ENCODE results near the gene ZBTB1.

The ZBTB1 gene, protein sequence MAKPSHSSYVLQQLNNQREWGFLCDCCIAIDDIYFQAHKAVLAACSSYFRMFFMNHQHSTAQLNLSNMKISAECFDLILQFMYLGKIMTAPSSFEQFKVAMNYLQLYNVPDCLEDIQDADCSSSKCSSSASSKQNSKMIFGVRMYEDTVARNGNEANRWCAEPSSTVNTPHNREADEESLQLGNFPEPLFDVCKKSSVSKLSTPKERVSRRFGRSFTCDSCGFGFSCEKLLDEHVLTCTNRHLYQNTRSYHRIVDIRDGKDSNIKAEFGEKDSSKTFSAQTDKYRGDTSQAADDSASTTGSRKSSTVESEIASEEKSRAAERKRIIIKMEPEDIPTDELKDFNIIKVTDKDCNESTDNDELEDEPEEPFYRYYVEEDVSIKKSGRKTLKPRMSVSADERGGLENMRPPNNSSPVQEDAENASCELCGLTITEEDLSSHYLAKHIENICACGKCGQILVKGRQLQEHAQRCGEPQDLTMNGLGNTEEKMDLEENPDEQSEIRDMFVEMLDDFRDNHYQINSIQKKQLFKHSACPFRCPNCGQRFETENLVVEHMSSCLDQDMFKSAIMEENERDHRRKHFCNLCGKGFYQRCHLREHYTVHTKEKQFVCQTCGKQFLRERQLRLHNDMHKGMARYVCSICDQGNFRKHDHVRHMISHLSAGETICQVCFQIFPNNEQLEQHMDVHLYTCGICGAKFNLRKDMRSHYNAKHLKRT

GRCh38 chr14:64504310-64504896 lies at the start of gene ZBTB1:
Gene ZBTB1, plus strand, starts transcription at chr14:64504770. Its CDS starts 16,735 bp downstream, at chr14:64521505.
- Histone ChIP-seq H3K27me3 (ENCODE audit: control insufficient read depth in 5 of 5, insufficient read depth in 4 of 5, low read length in 5 of 5) (no peaks in the 10 kb centered on the region), H3K4me3 (ENCODE audit: low read depth in 1 of 5, low read length in 5 of 5) (peak within 1 kb of the TSS; percentile 82 to 94 (median 92)), H3K9me3 (ENCODE audit: control insufficient read depth in 5 of 5, low read length in 5 of 5) (no peaks in the 10 kb centered on the region), H3K9ac (ENCODE audit: low read length in 5 of 5) (peak within 1 kb of the TSS; percentile 75 to 97 (median 92)), H3K27ac (ENCODE audit: low read depth, low read length) (peak within 1 kb of the TSS; percentile 99), H3K36me3 (ENCODE audit: control insufficient read depth in 5 of 5, insufficient read depth in 5 of 5, low read length in 5 of 5) (no peaks in the 10 kb centered on the region), H3K4me1 (ENCODE audit: control insufficient read depth in 5 of 5, insufficient read depth in 5 of 5, low read length in 5 of 5) (peaks cover 7 to 65% (median 48%) of the 10 kb centered on the region in 5 donors)

GRCh38 chr14:64459405-64460136 lies 45.0 kb upstream of the ZBTB1 start:
- H3K4me3 ChIP-seq (ENCODE audit: low read depth in 1 of 5, low read length in 5 of 5), result no peak overlapping the region
- no peaks in the 10 kb centered on the region for H3K9me3 ChIP-seq (ENCODE audit: control insufficient read depth in 5 of 5, low read length in 5 of 5)
- H3K27me3 ChIP-seq (ENCODE audit: control insufficient read depth in 5 of 5, insufficient read depth in 4 of 5, low read length in 5 of 5), result no peaks in the 10 kb centered on the region
- no peak overlapping the region for H3K27ac ChIP-seq (ENCODE audit: low read depth, low read length)
- peaks cover 17 to 51% (median 41%) of the 10 kb centered on the region in 5 donors for H3K36me3 ChIP-seq (ENCODE audit: control insufficient read depth in 5 of 5, insufficient read depth in 5 of 5, low read length in 5 of 5)
- H3K9ac ChIP-seq (ENCODE audit: low read length in 5 of 5), result no peak overlapping the region
- peaks cover 0 to 25% (median 2%) of the 10 kb centered on the region in 5 donors for H3K4me1 ChIP-seq (ENCODE audit: control insufficient read depth in 5 of 5, insufficient read depth in 5 of 5, low read length in 5 of 5)

GRCh38 chr14:64461221-64461620 lies 43.3 kb upstream of the ZBTB1 start:
- Histone ChIP-seq H3K36me3 (ENCODE audit: control insufficient read depth in 5 of 5, insufficient read depth in 5 of 5, low read length in 5 of 5) (peaks cover 2 to 35% (median 26%) of the 10 kb centered on the region in 5 donors), H3K27me3 (ENCODE audit: control insufficient read depth in 5 of 5, insufficient read depth in 4 of 5, low read length in 5 of 5) (no peaks in the 10 kb centered on the region), H3K27ac (ENCODE audit: low read depth, low read length) (no peak overlapping the region), H3K4me1 (ENCODE audit: control insufficient read depth in 5 of 5, insufficient read depth in 5 of 5, low read length in 5 of 5) (peaks cover 0 to 34% (median 15%) of the 10 kb centered on the region in 5 donors), H3K9me3 (ENCODE audit: control insufficient read depth in 5 of 5, low read length in 5 of 5) (no peaks in the 10 kb centered on the region), H3K9ac (ENCODE audit: low read length in 5 of 5) (no peak overlapping the region), H3K4me3 (ENCODE audit: low read depth in 1 of 5, low read length in 5 of 5) (no peak overlapping the region)

- Histone ChIP-seq H3K4me3 (ENCODE audit: low read depth in 1 of 5, low read length in 5 of 5) (no peak overlapping the region), H3K9me3 (ENCODE audit: control insufficient read depth in 5 of 5, low read length in 5 of 5) (no peaks in the 10 kb centered on the region), H3K27me3 (ENCODE audit: control insufficient read depth in 5 of 5, insufficient read depth in 4 of 5, low read length in 5 of 5) (no peaks in the 10 kb centered on the region), H3K27ac (ENCODE audit: low read depth, low read length) (no peak overlapping the region), H3K4me1 (ENCODE audit: control insufficient read depth in 5 of 5, insufficient read depth in 5 of 5, low read length in 5 of 5) (peaks cover 0 to 38% (median 16%) of the 10 kb centered on the region in 5 donors), H3K36me3 (ENCODE audit: control insufficient read depth in 5 of 5, insufficient read depth in 5 of 5, low read length in 5 of 5) (peaks cover 2 to 22% (median 15%) of the 10 kb centered on the region in 5 donors), H3K9ac (ENCODE audit: low read length in 5 of 5) (no peak overlapping the region)
Measured at GRCh38 chr14:64463195-64463594, 41.4 kb upstream of the ZBTB1 start.

DNA sequence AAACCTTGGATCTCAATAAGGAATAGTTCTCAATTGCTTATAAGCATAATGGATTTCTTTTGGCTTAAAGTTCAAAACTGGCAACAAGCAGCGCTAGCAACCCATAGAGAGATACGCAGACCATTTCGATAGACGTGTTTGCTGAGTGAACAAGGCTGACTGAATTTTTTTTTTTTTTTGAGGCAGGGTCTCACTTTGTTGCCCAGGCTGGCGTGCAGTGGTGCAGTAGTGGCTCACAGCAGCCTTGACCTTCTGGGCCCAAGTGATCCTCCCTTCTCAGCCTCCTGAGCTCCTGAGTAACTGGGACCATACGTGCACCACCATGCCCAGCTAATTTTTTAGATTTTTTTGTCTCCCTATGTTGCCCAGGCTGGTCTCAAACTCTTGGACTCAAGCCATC lies 40.7 kb upstream of the ZBTB1 start:
- H3K4me1 ChIP-seq (ENCODE audit: control insufficient read depth in 5 of 5, insufficient read depth in 5 of 5, low read length in 5 of 5), result peaks cover 0 to 32% (median 16%) of the 10 kb centered on the region in 5 donors
- H3K36me3 ChIP-seq (ENCODE audit: control insufficient read depth in 5 of 5, insufficient read depth in 5 of 5, low read length in 5 of 5), result peaks cover 2 to 22% (median 15%) of the 10 kb centered on the region in 5 donors
- no peak overlapping the region for H3K4me3 ChIP-seq (ENCODE audit: low read depth in 1 of 5, low read length in 5 of 5)
- H3K9me3 ChIP-seq (ENCODE audit: control insufficient read depth in 5 of 5, low read length in 5 of 5), result no peaks in the 10 kb centered on the region
- no peaks in the 10 kb centered on the region for H3K27me3 ChIP-seq (ENCODE audit: control insufficient read depth in 5 of 5, insufficient read depth in 4 of 5, low read length in 5 of 5)
- no peak overlapping the region for H3K9ac ChIP-seq (ENCODE audit: low read length in 5 of 5)
- no peak overlapping the region for H3K27ac ChIP-seq (ENCODE audit: low read depth, low read length)

GRCh38 chr14:64464651-64465050 lies 39.9 kb upstream of the ZBTB1 start:
- no peaks in the 10 kb centered on the region for H3K9me3 ChIP-seq (ENCODE audit: control insufficient read depth in 5 of 5, low read length in 5 of 5)
- peaks cover 2 to 15% (median 10%) of the 10 kb centered on the region in 5 donors for H3K36me3 ChIP-seq (ENCODE audit: control insufficient read depth in 5 of 5, insufficient read depth in 5 of 5, low read length in 5 of 5)
- peak overlapping the region; percentile 19 to 74 (median 71) for H3K4me3 ChIP-seq (ENCODE audit: low read depth in 1 of 5, low read length in 5 of 5)
- no peaks in the 10 kb centered on the region for H3K27me3 ChIP-seq (ENCODE audit: control insufficient read depth in 5 of 5, insufficient read depth in 4 of 5, low read length in 5 of 5)
- H3K9ac ChIP-seq (ENCODE audit: low read length in 5 of 5), result peak overlapping the region in 3 of 5 donors; percentile 8 to 39 (median 17)
- H3K27ac ChIP-seq (ENCODE audit: low read depth, low read length), result no peak overlapping the region
- H3K4me1 ChIP-seq (ENCODE audit: control insufficient read depth in 5 of 5, insufficient read depth in 5 of 5, low read length in 5 of 5), result peaks cover 0 to 28% (median 16%) of the 10 kb centered on the region in 5 donors

GRCh38 chr14:64465191-64465822 lies 39.3 kb upstream of the ZBTB1 start, which contains the start of gene AKAP5:
Gene AKAP5, plus strand, starts transcription at chr14:64465499. Its CDS starts 2,896 bp downstream, at chr14:64468395.
- Histone ChIP-seq H3K9me3 (ENCODE audit: control insufficient read depth in 5 of 5, low read length in 5 of 5) (no peaks in the 10 kb centered on the region), H3K4me3 (ENCODE audit: low read depth in 1 of 5, low read length in 5 of 5) (peak within 1 kb of the TSS; percentile 67 to 74 (median 71)), H3K36me3 (ENCODE audit: control insufficient read depth in 5 of 5, insufficient read depth in 5 of 5, low read length in 5 of 5) (peaks cover 2 to 15% (median 7%) of the 10 kb centered on the region in 5 donors), H3K4me1 (ENCODE audit: control insufficient read depth in 5 of 5, insufficient read depth in 5 of 5, low read length in 5 of 5) (peaks cover 0 to 25% (median 16%) of the 10 kb centered on the region in 5 donors), H3K9ac (ENCODE audit: low read length in 5 of 5) (peak within 1 kb of the TSS in 4 of 5 donors; percentile 17 to 71 (median 54)), H3K27ac (ENCODE audit: low read depth, low read length) (no peak within 1 kb of the TSS), H3K27me3 (ENCODE audit: control insufficient read depth in 5 of 5, insufficient read depth in 4 of 5, low read length in 5 of 5) (no peaks in the 10 kb centered on the region)

DNA sequence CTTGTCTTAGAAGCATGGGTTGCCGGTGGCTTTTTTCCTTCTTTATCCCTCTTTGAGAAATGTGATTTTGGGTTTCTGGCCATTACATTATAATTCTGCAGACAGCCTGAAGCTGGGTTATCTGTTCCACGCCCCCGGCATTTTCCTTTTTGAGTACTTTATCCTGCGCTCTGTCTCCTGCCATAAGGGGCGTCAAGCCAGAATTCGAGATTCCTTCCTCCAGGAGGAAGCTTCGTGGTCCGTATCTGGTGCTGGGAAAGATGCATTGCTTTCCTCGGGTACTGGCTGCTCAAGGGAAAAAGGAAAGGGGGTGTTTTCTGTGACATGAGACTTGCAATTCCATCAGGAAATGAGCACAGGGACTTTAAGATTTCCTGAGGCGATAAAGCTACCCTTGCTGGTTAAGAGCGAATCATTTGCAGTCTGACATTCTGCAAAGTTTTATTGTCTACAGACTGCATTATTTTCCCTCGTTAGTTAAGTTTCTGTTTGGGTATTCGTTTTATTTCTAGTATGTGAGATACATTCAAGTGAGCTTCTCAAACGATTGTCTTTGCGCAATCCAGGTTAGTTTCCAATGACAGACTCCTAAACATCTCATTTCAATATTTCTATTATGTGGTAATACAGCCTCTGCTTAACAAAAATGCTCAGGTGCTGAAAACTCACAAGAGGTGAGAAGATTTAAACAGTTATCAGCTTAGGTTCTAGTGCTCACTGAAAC lies 38.6 kb upstream of the ZBTB1 start:
- Histone ChIP-seq H3K27ac (ENCODE audit: low read depth, low read length) (no peak overlapping the region), H3K9me3 (ENCODE audit: control insufficient read depth in 5 of 5, low read length in 5 of 5) (no peaks in the 10 kb centered on the region), H3K4me1 (ENCODE audit: control insufficient read depth in 5 of 5, insufficient read depth in 5 of 5, low read length in 5 of 5) (peaks cover 0 to 25% (median 16%) of the 10 kb centered on the region in 5 donors), H3K9ac (ENCODE audit: low read length in 5 of 5) (peak overlapping the region in 4 of 5 donors; percentile 4 to 71 (median 54)), H3K36me3 (ENCODE audit: control insufficient read depth in 5 of 5, insufficient read depth in 5 of 5, low read length in 5 of 5) (peaks cover 2 to 13% (median 6%) of the 10 kb centered on the region in 5 donors), H3K27me3 (ENCODE audit: control insufficient read depth in 5 of 5, insufficient read depth in 4 of 5, low read length in 5 of 5) (no peaks in the 10 kb centered on the region), H3K4me3 (ENCODE audit: low read depth in 1 of 5, low read length in 5 of 5) (peak overlapping the region; percentile 67 to 74 (median 71))
